ENCODE measurements around the gene THEMIS2. TPM values are rescaled to one million over a fixed set of nuclear protein-coding genes. Genes with fewer than 3 reads are reported as not detected.
A peak's percentile ranks its signal among the peaks of the same experiment; 100 is the strongest.

Gene THEMIS2
- polyA plus RNA-seq, 1 donor (not counting 4 experiments of a cell fraction or from before 2014, with no cell fraction given): 1.3 TPM

DNA sequence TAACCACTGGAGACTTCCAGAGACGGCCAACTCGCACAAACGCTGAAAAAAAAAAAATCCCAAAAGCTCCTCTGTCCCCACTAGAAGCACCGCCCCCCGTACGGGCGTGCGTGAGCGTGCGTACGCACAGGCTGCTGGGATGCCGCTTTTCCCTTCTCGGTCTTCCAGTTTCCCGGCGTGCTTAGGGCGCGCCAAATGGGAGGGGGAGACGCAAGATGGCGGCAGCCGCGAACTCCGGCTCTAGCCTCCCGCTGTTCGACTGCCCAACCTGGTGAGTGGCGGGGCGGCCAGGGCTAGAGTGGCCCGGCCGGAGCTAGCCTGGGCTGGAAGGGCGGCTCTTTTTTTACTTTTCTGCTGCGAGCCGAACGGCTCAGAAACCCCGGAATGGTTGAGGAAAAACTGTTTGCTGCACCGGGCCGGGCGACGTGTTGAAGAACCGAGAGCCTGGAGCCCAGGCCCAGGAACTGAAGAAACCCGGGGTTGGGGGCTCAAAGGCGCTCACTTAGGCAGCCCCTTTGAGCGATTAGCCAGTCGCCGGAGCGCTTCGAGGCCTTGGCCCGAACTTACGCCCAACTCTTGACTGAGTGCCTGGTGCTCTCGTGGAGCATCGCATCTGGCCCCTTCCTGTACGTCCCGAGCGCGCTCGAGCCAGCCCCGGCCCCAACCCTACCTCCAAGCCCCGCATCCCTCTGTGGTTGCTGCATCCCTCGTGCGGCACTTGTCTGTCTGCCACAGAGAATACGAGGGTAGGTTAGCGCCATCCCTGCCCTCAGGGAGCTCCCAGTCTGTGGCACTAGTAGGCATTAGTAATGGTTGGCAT is 41.5 kb upstream of the THEMIS2 start, which contains the start of gene PPP1R8:
Gene PPP1R8, plus strand, starts transcription at position 162 of the 820 bp plus-strand sequence. Its CDS starts 54 bp downstream, at position 216.
- Histone ChIP-seq H3K36me3 (ENCODE audit: control insufficient read depth in 2 of 2, extremely low read depth in 1 of 2, insufficient read depth in 2 of 2, low read length in 2 of 2) (peaks cover 3 to 7% of the 10 kb centered on the region in 2 experiments), H3K27me3 (ENCODE audit: control insufficient read depth, extremely low read depth, insufficient read depth, low read length) (no peaks in the 10 kb centered on the region), H3K9ac (ENCODE audit: control insufficient read depth, extremely low read depth, insufficient read depth, low read length) (peak within 1 kb of the TSS; percentile 98), H2AFZ (ENCODE audit: control insufficient read depth, low read length) (peak within 1 kb of the TSS; percentile 89), H4K20me1 (ENCODE audit: control insufficient read depth, extremely low read depth, insufficient read depth, low read length) (no peaks in the 10 kb centered on the region), H3K9me3 (ENCODE audit: control insufficient read depth, low read depth, low read length) (no peaks in the 10 kb centered on the region), H3K9me1 (ENCODE audit: control insufficient read depth, extremely low read depth, insufficient read depth, low read length) (no peaks in the 10 kb centered on the region), H3K4me3 (ENCODE audit: control insufficient read depth in 2 of 3, extremely low read depth in 1 of 3, insufficient read depth in 2 of 3, low read depth in 1 of 3, low read length in 3 of 3) (peak within 1 kb of the TSS; percentile 78 to 94 (median 94)), H3K4me1 (ENCODE audit: control insufficient read depth, extremely low read depth, insufficient read depth, low read length) (peaks cover 14% of the 10 kb centered on the region), H3K4me2 (ENCODE audit: control insufficient read depth, extremely low read depth, insufficient read depth, low read depth, low read length) (peak within 1 kb of the TSS; percentile 89), H3K27ac (ENCODE audit: control insufficient read depth, insufficient read depth, low read length) (peak within 1 kb of the TSS; percentile 91), H3K79me2 (ENCODE audit: control insufficient read depth, insufficient read depth, low read length) (peaks cover 52% of the 10 kb centered on the region)
- TF ChIP-seq CTCF (optimal IDR thresholded peaks at IDR 0.05 in 1 of 3, IDR thresholded peaks at IDR 0.05 in 1 of 3, conservative IDR thresholded peaks at IDR 0.05 in 1 of 3; ENCODE audit: extremely low read depth in 1 of 3, insufficient read depth in 2 of 3, low read length in 3 of 3) (no peak), EZH2 (IDR thresholded peaks at IDR 0.05; ENCODE audit: low read length) (no peak)
- dilution Hi-C loops (cut with MboI; ENCODE audit: extremely low pct_ligation_motif_present, low sequenced_read_pairs): no loop called here
- FAIRE-seq (peak; percentile 64), DNase-seq (ENCODE audit: low read depth, low spot score) (peak; percentile 53)

GRCh38 chr1:27831568-27832410 is 40.6 kb upstream of the THEMIS2 start:
- no peak for FAIRE-seq
- peak overlapping the region; percentile 89 for H3K4me2 ChIP-seq (ENCODE audit: control insufficient read depth, extremely low read depth, insufficient read depth, low read depth, low read length)
- H3K9ac ChIP-seq (ENCODE audit: control insufficient read depth, extremely low read depth, insufficient read depth, low read length): peak overlapping the region; percentile 98
- no peaks in the 10 kb centered on the region for H3K27me3 ChIP-seq (ENCODE audit: control insufficient read depth, extremely low read depth, insufficient read depth, low read length)
- H4K20me1 ChIP-seq (ENCODE audit: control insufficient read depth, extremely low read depth, insufficient read depth, low read length): no peaks in the 10 kb centered on the region
- peaks cover 5 to 10% of the 10 kb centered on the region in 2 experiments for H3K36me3 ChIP-seq (ENCODE audit: control insufficient read depth in 2 of 2, extremely low read depth in 1 of 2, insufficient read depth in 2 of 2, low read length in 2 of 2)
- peak overlapping the region; percentile 91 for H3K27ac ChIP-seq (ENCODE audit: control insufficient read depth, insufficient read depth, low read length)
- DNase-seq (ENCODE audit: low read depth, low spot score): no peak
- no peaks in the 10 kb centered on the region for H3K9me3 ChIP-seq (ENCODE audit: control insufficient read depth, low read depth, low read length)
- H3K79me2 ChIP-seq (ENCODE audit: control insufficient read depth, insufficient read depth, low read length): peaks cover 59% of the 10 kb centered on the region
- TF ChIP-seq EZH2 (IDR thresholded peaks at IDR 0.05; ENCODE audit: low read length) (no peak), CTCF (optimal IDR thresholded peaks at IDR 0.05 in 1 of 3, IDR thresholded peaks at IDR 0.05 in 1 of 3, conservative IDR thresholded peaks at IDR 0.05 in 1 of 3; ENCODE audit: extremely low read depth in 1 of 3, insufficient read depth in 2 of 3, low read length in 3 of 3) (no peak)
- H3K9me1 ChIP-seq (ENCODE audit: control insufficient read depth, extremely low read depth, insufficient read depth, low read length): no peaks in the 10 kb centered on the region
- dilution Hi-C loops (cut with MboI; ENCODE audit: extremely low pct_ligation_motif_present, low sequenced_read_pairs): no loop called here
- peaks cover 14% of the 10 kb centered on the region for H3K4me1 ChIP-seq (ENCODE audit: control insufficient read depth, extremely low read depth, insufficient read depth, low read length)
- H3K4me3 ChIP-seq (ENCODE audit: control insufficient read depth in 2 of 3, extremely low read depth in 1 of 3, insufficient read depth in 2 of 3, low read depth in 1 of 3, low read length in 3 of 3): peak overlapping the region; percentile 78 to 94 (median 94)
- H2AFZ ChIP-seq (ENCODE audit: control insufficient read depth, low read length): no peak overlapping the region
